IMR-90 (cell line): Measurements from ENCODE around the gene ASB11.

Experiments
- CTCF ChIP-seq: conservative IDR thresholded peaks from 2 replicates; pipeline ENCODE4 v1.5.1; 2012; ENCODE audit warnings: mild to moderate bottlenecking, low read depth, low read length, improper control_type of control experiment
- MAZ ChIP-seq: IDR thresholded peaks from 2 replicates; pipeline ENCODE4 v1.6.1; 2012; ENCODE audit warnings: low read depth, mild to moderate bottlenecking, low read length, improper control_type of control experiment, moderate library complexity, borderline replicate concordance
- POLR2A ChIP-seq: IDR thresholded peaks from 2 replicates; pipeline ENCODE4 v1.6.1; 2012; ENCODE audit warnings: mild to moderate bottlenecking, low read depth, low read length
- RCOR1 ChIP-seq: IDR thresholded peaks from 2 replicates; pipeline ENCODE4 v1.6.1; 2012; ENCODE audit warnings: mild to moderate bottlenecking, low read length, improper control_type of control experiment; ENCODE audit not compliant: insufficient replicate concordance
- SMC3 ChIP-seq: fragments of 150-350 bp; IDR thresholded peaks from 2 replicates; pipeline ENCODE4 v1.6.1; 2016; ENCODE audit warnings: low read depth, mild to moderate bottlenecking, antibody characterized with exemption, low read length, moderate library complexity

- no peak for TF ChIP-seq CTCF
- TF ChIP-seq SMC3: no peak
- TF ChIP-seq POLR2A: no peak
- TF ChIP-seq MAZ: no peak
- TF ChIP-seq RCOR1: no peak
Measured at GRCh38 chrX:15328821-15329220, 13.4 kb upstream of the ASB11 start.
